Activated CD8-positive, alpha-beta memory T cell treated with anti-CD3 and anti-CD28 coated beads, Interleukin-2, amount 50 U/mL, for 4 hours (primary cell): ENCODE results near the gene NUMA1.

Experiments used
- DNase-seq: peaks from one replicate; pipeline ENCODE4 v3.0.0-alpha.2; 2020

NUMA1 gene

GRCh38 chr11:72012897-72013721 is 67.2 kb downstream of the NUMA1 start:
- DNase-seq, result no peak

GRCh38 chr11:72012091-72012630 is 68.2 kb downstream of the NUMA1 start:
- DNase-seq, result no peak

GRCh38 chr11:72010529-72011233 is 69.7 kb downstream of the NUMA1 start:
- DNase-seq, result no peak

GRCh38 chr11:72009156-72009555 is 71.2 kb downstream of the NUMA1 start:
- no peak for DNase-seq

- DNase-seq, result no peak
These were observed 71.6 kb downstream of the NUMA1 start for GRCh38 chr11:72008728-72009127.

GRCh38 chr11:72007587-72007986 is 72.8 kb downstream of the NUMA1 start:
- DNase-seq, result no peak

GRCh38 chr11:72007089-72007476 is 73.3 kb downstream of the NUMA1 start:
- no peak for DNase-seq

GRCh38 chr11:72006309-72007088 is 73.8 kb downstream of the NUMA1 start:
- DNase-seq, result no peak

- DNase-seq, result no peak
These were observed 74.7 kb downstream of the NUMA1 start for GRCh38 chr11:72005347-72006260.

- no peak for DNase-seq
These were observed 75.6 kb downstream of the NUMA1 start for GRCh38 chr11:72004515-72005346.

- no peak for DNase-seq
These were observed 76.6 kb downstream of the NUMA1 start for GRCh38 chr11:72003776-72004171.

- DNase-seq, result no peak
These were observed 77.2 kb downstream of the NUMA1 start for GRCh38 chr11:72002841-72003775.

GRCh38 chr11:72001834-72002591 is 78.3 kb downstream of the NUMA1 start:
- DNase-seq, result no peak

- DNase-seq, result no peak
These were observed 79.1 kb downstream of the NUMA1 start for GRCh38 chr11:72001285-72001684.

GRCh38 chr11:72000202-72000867 is 80.0 kb downstream of the NUMA1 start:
- no peak for DNase-seq

GRCh38 chr11:71999798-72000197 is 80.5 kb downstream of the NUMA1 start:
- no peak for DNase-seq

- no peak for DNase-seq
These were observed 81.0 kb downstream of the NUMA1 start for GRCh38 chr11:71999362-71999761.

- DNase-seq, result no peak
These were observed 81.6 kb downstream of the NUMA1 start, which contains the start of gene IL18BP for GRCh38 chr11:71998649-71999310. TSS of gene IL18BP (plus strand) at chr11:71998909. CDS start at chr11:71999985, 1,076 bp downstream.
